Prostate gland (tissue), 2 donors: ENCODE measurements around the gene PASK. TPM values are rescaled to one million over a fixed set of nuclear protein-coding genes. Genes with fewer than 3 reads are reported as not detected.

Experiments
- DNase-seq: peaks from one replicate; pipeline ENCODE4 v3.0.0-alpha.2; 2019; ENCODE audit warnings: low spot score
- H3K27ac ChIP-seq, 2 donors: fragments of 200-600 bp; sonication (generic); 2 replicates each; pipeline ENCODE4 v1.5.1; 2017 to 2019
- H3K27me3 ChIP-seq: fragments of 200-600 bp; sonication (generic); replicated peaks from 2 replicates; pipeline ENCODE4 v1.5.1; 2019; ENCODE audit not compliant: insufficient read depth
- H3K36me3 ChIP-seq, 2 donors: fragments of 200-600 bp; sonication (generic); 1 replicate in 1 of 2; 2 replicates in 1 of 2; pipeline versions ENCODE4 v1.5.1 to v1.8.1; 2017 to 2019
- H3K4me1 ChIP-seq: fragments of 200-600 bp; sonication (generic); replicated peaks from 2 replicates; pipeline ENCODE4 v1.5.1; 2019
- H3K4me3 ChIP-seq, 2 donors: fragments of 200-600 bp; sonication (generic); 2 replicates each; pipeline ENCODE4 v1.5.1; 2017 to 2019
- H3K9me3 ChIP-seq: fragments of 200-600 bp; sonication (generic); 2 replicates; pipeline ENCODE4 v1.5.1; 2017
- CTCF ChIP-seq, 4 experiments: fragments of 200-600 bp in 2 of 4; fragments of 450-650 bp in 2 of 4; sonication (generic) in 2 of 4; IDR thresholded peaks; 1 replicate in 3 of 4; 2 replicates in 1 of 4; pipeline ENCODE4 v1.5.1; 2016 to 2019; ENCODE audit warnings: antibody characterized with exemption in 4 of 4, mild to moderate bottlenecking in 2 of 4, moderate library complexity in 2 of 4
- POLR2A ChIP-seq: fragments of 450-650 bp; IDR thresholded peaks from one replicate; pipeline ENCODE4 v1.6.1; 2016; ENCODE audit warnings: antibody characterized with exemption, mild to moderate bottlenecking
- POLR2AphosphoS5 ChIP-seq: sonication (generic); formaldehyde crosslinking; IDR thresholded peaks from one replicate; pipeline ENCODE4 v1.6.1; 2017; ENCODE audit warnings: antibody characterized with exemption
- WGBS: methylation state at CpG from one replicate; pipeline ENCODE4 v1.1.5; 2018; 5-methylcytosine and 5-hydroxymethylcytosine counted together
- intact Hi-C: fragments of 100-400 bp; cut with DNase I; formaldehyde crosslinking; loops from one replicate; pipeline ENCODE4 v1.14.2; 2022
- total RNA-seq, 2 donors: library from RNA; depleted of rRNA; stranded (reverse); fragments of >200 nt; gene quantifications; one replicate each; pipeline ENCODE4 v1.1.0, GENCODE V29; 2016

PASK gene
- total RNA-seq, 2 donors from 2014 or later, result 49.2 to 200 TPM

- H3K4me3 ChIP-seq, result no peak overlapping the region
- H3K27ac ChIP-seq, result no peak overlapping the region
- WGBS, result 97% methylated on average over 11 of the region's 11 CpGs
- no peaks in the 10 kb centered on the region for H3K9me3 ChIP-seq
- H3K36me3 ChIP-seq, result no peaks in the 10 kb centered on the region
- no peaks in the 10 kb centered on the region for H3K27me3 ChIP-seq
- TF ChIP-seq POLR2A (no peak), CTCF (IDR thresholded peaks at IDR 0.05) (no peak), POLR2AphosphoS5 (no peak)
- DNase-seq, result no peak
- H3K4me1 ChIP-seq, result no peaks in the 10 kb centered on the region
- intact Hi-C loops, result no loop called here
These were observed 34.4 kb downstream of the PASK start for GRCh38 chr2:241114836-241115235.

GRCh38 chr2:241112592-241112991 is 36.7 kb downstream of the PASK start:
- WGBS, result 83% methylated on average over 8 of the region's 8 CpGs
- TF ChIP-seq POLR2AphosphoS5, result no peak
- TF ChIP-seq POLR2A, result no peak
- TF ChIP-seq CTCF (IDR thresholded peaks at IDR 0.05), result no peak
- DNase-seq, result no peak
- Histone ChIP-seq H3K36me3 (no peaks in the 10 kb centered on the region), H3K4me3 (no peak overlapping the region), H3K9me3 (no peaks in the 10 kb centered on the region), H3K27ac (no peak overlapping the region), H3K4me1 (no peaks in the 10 kb centered on the region), H3K27me3 (no peaks in the 10 kb centered on the region)
- intact Hi-C loops, result no loop called here

- TF ChIP-seq CTCF (IDR thresholded peaks at IDR 0.05) (no peak), POLR2A (no peak), POLR2AphosphoS5 (no peak)
- DNase-seq, result no peak
- H3K9me3 ChIP-seq, result no peaks in the 10 kb centered on the region
- 97% methylated on average over 17 of the region's 17 CpGs for WGBS
- intact Hi-C loops, result no loop called here
- no peaks in the 10 kb centered on the region for H3K4me1 ChIP-seq
- H3K27me3 ChIP-seq, result no peaks in the 10 kb centered on the region
- H3K27ac ChIP-seq, result no peak overlapping the region
- no peaks in the 10 kb centered on the region for H3K36me3 ChIP-seq
- H3K4me3 ChIP-seq, result no peak overlapping the region
These were observed 37.2 kb downstream of the PASK start for GRCh38 chr2:241112046-241112445.

GRCh38 chr2:241111440-241111805 is 37.8 kb downstream of the PASK start:
- Histone ChIP-seq H3K4me1 (no peaks in the 10 kb centered on the region), H3K27ac (no peak overlapping the region), H3K4me3 (no peak overlapping the region), H3K36me3 (no peaks in the 10 kb centered on the region), H3K9me3 (no peaks in the 10 kb centered on the region), H3K27me3 (no peaks in the 10 kb centered on the region)
- intact Hi-C loops, result no loop called here
- no peak for DNase-seq
- WGBS, result 95% methylated on average over 9 of the region's 9 CpGs
- TF ChIP-seq CTCF (IDR thresholded peaks at IDR 0.05), result no peak
- no peak for TF ChIP-seq POLR2AphosphoS5
- TF ChIP-seq POLR2A, result no peak

GRCh38 chr2:241110607-241111439 is 38.4 kb downstream of the PASK start:
- TF ChIP-seq CTCF (IDR thresholded peaks at IDR 0.05), result no peak
- TF ChIP-seq POLR2A, result no peak
- TF ChIP-seq POLR2AphosphoS5, result no peak
- Histone ChIP-seq H3K27me3 (no peaks in the 10 kb centered on the region), H3K4me3 (no peak overlapping the region), H3K27ac (no peak overlapping the region), H3K9me3 (no peaks in the 10 kb centered on the region), H3K36me3 (no peaks in the 10 kb centered on the region), H3K4me1 (no peaks in the 10 kb centered on the region)
- DNase-seq, result no peak
- intact Hi-C loops, result no loop called here
- WGBS, result 92% methylated on average over 18 of the region's 19 CpGs
